B cell (primary cell): ENCODE data around the gene CAPN11. TPM values are rescaled to one million over a fixed set of nuclear protein-coding genes. Genes with fewer than 3 reads are reported as not detected.
"Not testable (repeated sequence)": the region's sequence is repeated elsewhere in the genome, so short reads cannot be mapped to it uniquely, and the experiment has no call there.

Experiments
- ATAC-seq: fragments of 200-7000 bp; cut with Tn5 transposase; one replicate; pipeline ENCODE4 v1.10.0; 2021; ENCODE audit warnings: low read depth, mild to moderate bottlenecking, moderate number of reproducible peaks, moderate library complexity
- CTCF ChIA-PET: fragments of 350-600 bp; sonication (Branson Sonifier 250); formaldehyde crosslinking; loops from one replicate; lab custom pipeline; 2021; ENCODE audit warnings: antibody characterized with exemption, inconsistent platforms; lab: Charles Lee
- POLR2A ChIA-PET: fragments of 350-600 bp; sonication (Branson Sonifier 250); formaldehyde crosslinking; loops from one replicate; lab custom pipeline; 2021; ENCODE audit warnings: antibody characterized with exemption; lab: Charles Lee
- DNase-seq: peaks from one replicate; pipeline ENCODE4 v3.0.0; 2013
- H2AFZ ChIP-seq: 2 replicates; pipeline ENCODE4 v1.6.1; 2012; ENCODE audit warnings: mild to moderate bottlenecking, low read depth, low read length; ENCODE audit not compliant: insufficient read depth, poor library complexity, severe bottlenecking
- H3K27ac ChIP-seq, 2 donors: 1 replicate in 1 of 2; 2 replicates in 1 of 2; pipeline ENCODE4 v1.5.1; 2012 to 2013; ENCODE audit warnings: low read length in 2 of 2, mild to moderate bottlenecking in 2 of 2, moderate library complexity in 1 of 2
- H3K27me3 ChIP-seq, 4 experiments: fragments of 200-600 bp in 1 of 4; sonication (generic) in 1 of 4; replicated peaks in 1 of 4; 1 replicate in 2 of 4; 2 replicates in 2 of 4; pipeline versions ENCODE4 v1.6.1 to v1.7.0; 2013 to 2016; ENCODE audit warnings: low read length in 3 of 4, mild to moderate bottlenecking in 2 of 4, mixed read lengths in 1 of 4, moderate library complexity in 1 of 4; ENCODE audit not compliant: insufficient read depth in 4 of 4, control insufficient read depth in 3 of 4; ENCODE audit errors: control extremely low read depth in 1 of 4
- H3K36me3 ChIP-seq, 2 experiments: replicated peaks in 1 of 2; 1 replicate in 1 of 2; 2 replicates in 1 of 2; pipeline versions ENCODE4 v1.6.1 to v1.7.1; 2013; ENCODE audit warnings: low read length in 1 of 2; ENCODE audit not compliant: insufficient read depth in 2 of 2, control insufficient read depth in 1 of 2; ENCODE audit errors: control extremely low read depth in 1 of 2, extremely low read depth in 1 of 2
- H3K4me1 ChIP-seq, 2 donors: fragments of 200-600 bp in 1 of 2; sonication (generic) in 1 of 2; 1 replicate in 1 of 2; 2 replicates in 1 of 2; pipeline versions ENCODE4 v1.5.1 to v1.6.1; 2013 to 2017; ENCODE audit warnings: low read length in 2 of 2; ENCODE audit not compliant: control insufficient read depth in 2 of 2, insufficient read depth in 2 of 2
- H3K4me2 ChIP-seq: replicated peaks from 2 replicates; pipeline ENCODE3; 2012; ENCODE audit warnings: mild to moderate bottlenecking, low read depth, low read length; ENCODE audit not compliant: poor library complexity, severe bottlenecking
- H3K4me3 ChIP-seq, 5 experiments: fragments of 200-600 bp in 1 of 5; sonication (generic) in 1 of 5; 1 replicate in 3 of 5; 2 replicates in 2 of 5; pipeline versions ENCODE4 v1.5.1 to v1.7.0; 2011 to 2016; ENCODE audit warnings: low read length in 4 of 5, mild to moderate bottlenecking in 4 of 5, low read depth in 2 of 5, control low read depth in 1 of 5, moderate library complexity in 1 of 5; ENCODE audit not compliant: insufficient read depth in 1 of 5; ENCODE audit errors: control extremely low read depth in 1 of 5, extremely low read depth in 1 of 5
- H3K79me2 ChIP-seq: fragments of 200-600 bp; sonication (generic); one replicate; pipeline ENCODE4 v1.6.0; 2016; ENCODE audit warnings: low read length; ENCODE audit not compliant: control insufficient read depth, insufficient read depth
- H3K9ac ChIP-seq: fragments of 200-600 bp; sonication (generic); 2 replicates; pipeline ENCODE4 v1.6.1; 2017; ENCODE audit warnings: mild to moderate bottlenecking, low read length, moderate library complexity
- H3K9me3 ChIP-seq, 3 donors: one replicate each; pipeline versions ENCODE4 v1.6.1 to v1.7.1; 2013; ENCODE audit warnings: low read length in 2 of 3; ENCODE audit not compliant: control insufficient read depth in 2 of 3, insufficient read depth in 1 of 3; ENCODE audit errors: control extremely low read depth in 1 of 3
- H4K20me1 ChIP-seq: 2 replicates; pipeline ENCODE4 v1.6.0; 2012; ENCODE audit warnings: mild to moderate bottlenecking, low read length; ENCODE audit not compliant: insufficient read depth, control insufficient read depth, poor library complexity, severe bottlenecking
- H3K27ac Mint-ChIP-seq: one replicate; pipeline ENCODE4 v1.8.0; 2021; ENCODE audit warnings: mixed read lengths
- H3K27me3 Mint-ChIP-seq: one replicate; pipeline ENCODE4 v1.8.0; 2021; ENCODE audit warnings: mixed read lengths
- H3K4me1 Mint-ChIP-seq: one replicate; pipeline ENCODE4 v1.8.0; 2021; ENCODE audit warnings: mixed read lengths
- H3K4me3 Mint-ChIP-seq: one replicate; pipeline ENCODE4 v1.8.0; 2021; ENCODE audit warnings: mixed read lengths
- H3K9me3 Mint-ChIP-seq: one replicate; pipeline ENCODE4 v1.8.0; 2022; ENCODE audit warnings: mixed read lengths; ENCODE audit not compliant: insufficient read depth
- EZH2 ChIP-seq: IDR thresholded peaks from 2 replicates; pipeline ENCODE4 v1.6.1; 2012; ENCODE audit warnings: borderline replicate concordance, low read depth, mild to moderate bottlenecking, moderate library complexity, low read length; ENCODE audit not compliant: insufficient read depth, poor library complexity, severe bottlenecking
- WGBS: methylation state at CpG from one replicate; pipeline ENCODE4 v1.1.5; 2013; ENCODE audit warnings: missing lambda C conversion rate; ENCODE audit not compliant: insufficient coverage; 5-methylcytosine and 5-hydroxymethylcytosine counted together
- intact Hi-C: fragments of 100-400 bp; cut with micrococcal nuclease; formaldehyde crosslinking; loops from one replicate; pipeline ENCODE4 v1.10.0; 2022
- polyA plus RNA-seq: library from polyadenylated mRNA; depleted of rRNA; stranded (reverse); fragments of >200 nt; gene quantifications from 2 replicates; pipeline ENCODE4 v1.2.3, GENCODE V29; 2012
- total RNA-seq, 2 donors: library from RNA; stranded (reverse); fragments of 120-200 nt in 1 of 2; gene quantifications; 1 replicate in 1 of 2; 2 replicates in 1 of 2; pipeline versions ENCODE4 v1.2.3 to v1.2.4, GENCODE V29; 2013 to 2022
- TF ChIP-seq, protein P1 (sequence below): fragments of 200-600 bp; IDR thresholded peaks from one replicate; pipeline ENCODE4 v1.8.0; 2022; ENCODE audit warnings: antibody characterized with exemption, mild to moderate bottlenecking

The CAPN11 gene
- total and polyA plus RNA-seq, 2 donors (not counting 1 experiment from before 2014, with no cell fraction given): not detected

DNA sequence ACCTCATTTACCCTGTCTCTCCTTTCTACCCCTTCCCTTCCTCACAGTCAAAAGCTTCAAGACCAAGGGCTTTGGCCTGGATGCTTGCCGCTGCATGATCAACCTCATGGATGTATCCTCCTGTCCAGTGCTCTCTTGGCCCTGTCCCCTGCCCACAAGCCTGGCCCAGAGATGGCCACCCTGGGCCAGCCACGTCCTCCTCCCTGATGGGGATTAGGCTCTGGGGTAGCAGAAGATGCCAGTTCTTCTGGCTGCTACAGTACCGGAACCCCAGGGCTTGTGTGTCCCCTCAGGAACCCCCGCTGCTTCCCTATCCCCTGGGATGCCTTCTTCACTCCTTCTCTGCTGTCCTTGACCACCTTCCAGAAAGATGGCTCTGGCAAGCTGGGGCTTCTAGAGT lies 22.3 kb downstream of the CAPN11 start:
- no peak overlapping the region for H3K4me3 ChIP-seq
- H3K79me2 ChIP-seq: no peaks in the 10 kb centered on the region
- H3K27ac ChIP-seq: no peak overlapping the region
- H3K4me1 Mint-ChIP-seq: peaks cover 14% of the 10 kb centered on the region
- peaks cover 0 to 17% (median 0%) of the 10 kb centered on the region in 4 experiments for H3K27me3 ChIP-seq
- H3K9ac ChIP-seq: no peak overlapping the region
- ChIA-PET CTCF (interaction anchor here (1.0 to 1.6 kb wide), 4 partner anchors 23 to 157 kb away, joined by 3 to 4 read pairs (median 4); no protein-coding TSS in a partner anchor), POLR2A (interaction anchor here (0.7 kb wide), 1 partner anchor 74 kb away, joined by 3 read pairs; no protein-coding TSS in a partner anchor)
- H3K4me1 ChIP-seq: peaks cover 10 to 13% of the 10 kb centered on the region in 2 donors
- no peaks in the 10 kb centered on the region for H3K36me3 ChIP-seq
- no peaks in the 10 kb centered on the region for H3K9me3 Mint-ChIP-seq
- 86% methylated on average over 2 of the region's 4 CpGs for WGBS
- intact Hi-C loops: no loop called here
- H3K27ac Mint-ChIP-seq: no peak overlapping the region
- H2AFZ ChIP-seq: no peak overlapping the region
- H3K9me3 ChIP-seq: peaks cover 0 to 3% (median 0%) of the 10 kb centered on the region in 3 donors
- no peak overlapping the region for H3K4me2 ChIP-seq
- no peak overlapping the region for H3K4me3 Mint-ChIP-seq
- ATAC-seq (no peak), DNase-seq (no peak)
- peaks cover 7% of the 10 kb centered on the region for H3K27me3 Mint-ChIP-seq
- no peak for TF ChIP-seq EZH2
- TF ChIP-seq, protein P1, sequence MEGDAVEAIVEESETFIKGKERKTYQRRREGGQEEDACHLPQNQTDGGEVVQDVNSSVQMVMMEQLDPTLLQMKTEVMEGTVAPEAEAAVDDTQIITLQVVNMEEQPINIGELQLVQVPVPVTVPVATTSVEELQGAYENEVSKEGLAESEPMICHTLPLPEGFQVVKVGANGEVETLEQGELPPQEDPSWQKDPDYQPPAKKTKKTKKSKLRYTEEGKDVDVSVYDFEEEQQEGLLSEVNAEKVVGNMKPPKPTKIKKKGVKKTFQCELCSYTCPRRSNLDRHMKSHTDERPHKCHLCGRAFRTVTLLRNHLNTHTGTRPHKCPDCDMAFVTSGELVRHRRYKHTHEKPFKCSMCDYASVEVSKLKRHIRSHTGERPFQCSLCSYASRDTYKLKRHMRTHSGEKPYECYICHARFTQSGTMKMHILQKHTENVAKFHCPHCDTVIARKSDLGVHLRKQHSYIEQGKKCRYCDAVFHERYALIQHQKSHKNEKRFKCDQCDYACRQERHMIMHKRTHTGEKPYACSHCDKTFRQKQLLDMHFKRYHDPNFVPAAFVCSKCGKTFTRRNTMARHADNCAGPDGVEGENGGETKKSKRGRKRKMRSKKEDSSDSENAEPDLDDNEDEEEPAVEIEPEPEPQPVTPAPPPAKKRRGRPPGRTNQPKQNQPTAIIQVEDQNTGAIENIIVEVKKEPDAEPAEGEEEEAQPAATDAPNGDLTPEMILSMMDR: no peak
- no peaks in the 10 kb centered on the region for H4K20me1 ChIP-seq

DNA sequence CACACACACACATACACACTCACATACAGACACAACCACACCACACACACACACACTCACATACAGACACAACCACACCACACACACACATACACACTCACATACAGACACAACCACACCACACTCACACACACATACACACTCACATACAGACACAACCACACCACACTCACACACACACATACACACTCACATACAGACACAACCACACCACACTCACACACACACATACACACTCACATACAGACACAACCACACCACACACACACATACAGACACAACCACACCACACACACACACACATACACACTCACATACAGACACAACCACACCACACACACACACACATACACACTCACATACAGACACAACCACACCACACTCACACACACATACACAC lies 23.2 kb downstream of the CAPN11 start:
- H3K36me3 ChIP-seq, H4K20me1 ChIP-seq, intact Hi-C loops, H3K79me2 ChIP-seq, H3K27me3 ChIP-seq, H3K4me3 Mint-ChIP-seq, H3K27ac ChIP-seq, H3K9me3 ChIP-seq, DNase-seq, H3K4me2 ChIP-seq, H2AFZ ChIP-seq, H3K27ac Mint-ChIP-seq, H3K4me1 Mint-ChIP-seq, ATAC-seq, H3K9me3 Mint-ChIP-seq, H3K9ac ChIP-seq, H3K4me3 ChIP-seq, H3K4me1 ChIP-seq, POLR2A ChIA-PET: not testable (repeated sequence)
- H3K27me3 Mint-ChIP-seq: peaks cover 13% of the 10 kb centered on the region
- CTCF ChIA-PET: interaction anchor here (1.2 to 1.3 kb wide), 2 partner anchors 9 to 27 kb away, joined by 3 to 4 read pairs; no protein-coding TSS in a partner anchor
